HG03159 (cell line): ENCODE measurements around the gene PRAMEF18.
"Not testable (repeated sequence)": the region's sequence is repeated elsewhere in the genome, so short reads cannot be mapped to it uniquely, and the experiment has no call there.

Experiments used
- ATAC-seq: cut with Tn5 transposase; IDR thresholded peaks from one replicate; pipeline ENCODE4 v1.9.1; 2021; ENCODE audit warnings: mild to moderate bottlenecking, moderate library complexity; ENCODE audit not compliant: unreplicated experiment

The PRAMEF18 gene

DNA sequence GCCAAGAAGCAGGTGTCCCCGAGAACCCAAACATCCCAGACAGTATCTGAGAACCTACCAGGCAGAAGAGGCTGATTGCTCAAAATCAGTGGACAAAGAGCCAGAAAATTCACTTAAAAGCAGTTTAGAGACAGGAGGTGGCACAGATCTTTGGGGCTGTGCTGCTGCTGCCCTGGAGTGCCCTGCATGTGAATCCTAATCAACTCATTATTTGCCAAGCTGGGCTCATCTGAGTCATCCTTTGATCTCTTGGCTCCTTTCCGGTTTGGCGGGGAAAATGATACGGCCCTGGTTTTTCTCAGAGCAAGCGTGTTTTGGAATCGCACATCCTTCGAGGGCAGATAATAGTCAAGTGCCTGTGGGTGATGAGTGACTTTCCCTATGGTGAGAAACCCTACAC lies 9.3 kb downstream of the PRAMEF18 start:
- not testable (repeated sequence) for ATAC-seq

DNA sequence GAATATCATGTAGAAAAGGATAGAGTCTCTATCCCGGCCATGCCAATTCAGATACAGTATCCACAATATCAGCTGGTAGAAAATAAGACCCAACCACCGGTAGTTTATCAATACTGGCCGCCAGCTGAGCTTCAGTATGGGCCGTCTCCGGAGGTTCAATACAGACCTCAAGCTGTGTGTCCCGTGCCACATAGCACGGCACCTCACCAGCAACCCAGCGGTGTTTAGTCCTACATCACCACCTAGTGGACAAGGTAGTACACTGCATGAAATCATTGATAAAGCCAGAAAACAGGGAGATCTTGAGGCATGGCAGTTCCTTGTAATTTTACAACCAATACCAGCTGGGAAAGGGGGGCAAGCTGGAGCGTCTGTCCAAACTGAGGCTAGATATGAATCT lies 17.2 kb downstream of the PRAMEF18 start:
- ATAC-seq: not testable (repeated sequence)

DNA sequence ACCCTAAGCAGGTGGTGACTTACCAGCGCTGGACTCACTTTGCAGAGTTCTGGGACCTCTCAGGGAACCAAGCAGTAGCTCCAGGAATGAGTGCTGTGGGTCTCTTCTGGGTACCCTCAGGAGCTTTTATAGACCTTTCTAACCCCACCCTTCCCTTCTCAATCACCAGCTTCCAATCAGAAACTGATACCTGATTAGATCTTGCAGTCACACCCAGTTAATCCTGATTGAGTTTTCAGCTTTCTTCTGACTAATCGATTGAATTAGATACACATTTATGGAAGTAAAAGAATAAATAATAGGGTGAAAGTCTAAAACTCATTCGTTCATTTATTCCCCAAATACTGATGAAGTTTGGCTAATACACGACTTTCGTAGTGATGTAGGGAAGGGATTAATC lies 24.6 kb downstream of the PRAMEF18 start, which contains the start of gene PRAMEF13:
Gene PRAMEF13 (minus strand): TSS at position 101 of the 400 bp plus-strand sequence. CDS start 1,820 bp downstream, outside the sequence.
- ATAC-seq: not testable (repeated sequence)
